ACC112 (cell line): ENCODE measurements around the gene DNAJC12.
"Not testable (repeated sequence)": the region's sequence is repeated elsewhere in the genome, so short reads cannot be mapped to it uniquely, and the experiment has no call there.

Experiments used
- H2AFZ ChIP-seq: fragments of 200-600 bp; sonication (generic); one replicate; pipeline ENCODE4 v1.6.0; 2017; ENCODE audit warnings: antibody characterized with exemption, low read length; ENCODE audit not compliant: unreplicated experiment
- H3K27ac ChIP-seq: fragments of 200-600 bp; sonication (generic); 2 replicates; pipeline ENCODE4 v1.5.1; 2014; ENCODE audit warnings: low read depth, mild to moderate bottlenecking, antibody characterized with exemption, low read length, moderate library complexity
- H3K27me3 ChIP-seq: fragments of 200-600 bp; sonication (generic); 2 replicates; pipeline ENCODE4 v1.6.1; 2014; ENCODE audit warnings: mild to moderate bottlenecking, antibody characterized with exemption, low read length, moderate library complexity, mixed read lengths; ENCODE audit not compliant: insufficient read depth
- H3K36me3 ChIP-seq: fragments of 200-600 bp; sonication (generic); 2 replicates; pipeline ENCODE4 v1.6.1; 2016; ENCODE audit warnings: mild to moderate bottlenecking, antibody characterized with exemption, low read length, moderate library complexity, mixed read lengths; ENCODE audit not compliant: insufficient read depth
- H3K4me1 ChIP-seq: fragments of 200-600 bp; sonication (generic); one replicate; pipeline ENCODE4 v1.6.1; 2016; ENCODE audit warnings: low read length, mixed read lengths; ENCODE audit not compliant: insufficient read depth, unreplicated experiment, control insufficient read depth
- H3K4me3 ChIP-seq: fragments of 200-600 bp; sonication (generic); 2 replicates; pipeline ENCODE4 v1.5.1; 2014; ENCODE audit warnings: mild to moderate bottlenecking, low read depth, low read length
- H3K79me2 ChIP-seq: fragments of 200-600 bp; sonication (generic); one replicate; pipeline ENCODE4 v1.6.0; 2016; ENCODE audit warnings: low read length; ENCODE audit not compliant: control insufficient read depth, unreplicated experiment, insufficient read depth

DNAJC12 gene

DNA sequence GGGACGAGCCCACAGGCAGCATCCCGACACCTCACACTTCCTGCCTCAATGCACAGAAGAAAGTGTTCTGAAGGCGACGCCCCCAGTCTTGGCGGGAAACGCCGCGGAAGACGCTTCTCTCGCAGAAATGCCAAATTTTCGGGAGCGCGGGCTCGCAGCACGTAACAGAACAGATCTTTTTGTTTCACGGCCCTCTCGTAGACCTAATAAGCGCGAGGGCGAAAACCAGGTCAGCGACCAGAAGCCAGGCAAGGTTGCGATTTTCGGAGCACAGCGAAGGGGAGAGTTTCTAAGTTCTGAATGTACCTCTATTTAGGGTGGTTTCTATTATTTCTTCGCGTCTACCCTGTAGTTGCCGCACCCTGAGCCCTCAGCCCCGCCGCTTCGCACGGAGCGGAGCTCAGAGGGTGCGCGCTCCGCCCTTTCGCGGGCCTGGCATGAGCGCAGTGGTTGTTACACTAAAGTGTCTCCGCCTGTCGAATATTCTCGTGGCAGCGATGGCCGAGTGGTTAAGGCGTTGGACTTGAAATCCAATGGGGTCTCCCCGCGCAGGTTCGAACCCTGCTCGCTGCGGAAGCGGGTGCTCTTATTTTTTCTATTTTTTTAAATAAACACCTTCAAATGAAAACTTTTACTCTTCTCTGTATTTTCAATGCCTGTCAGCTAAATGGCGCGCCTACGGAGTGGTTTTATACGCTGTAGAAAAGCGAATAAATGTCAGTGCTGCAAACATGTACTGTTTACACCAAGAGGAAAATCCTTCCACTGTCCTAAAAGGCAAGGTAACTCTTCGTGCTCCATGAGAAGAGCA lies 73.8 kb downstream of the DNAJC12 start:
- Histone ChIP-seq H3K27ac (peak overlapping the region; percentile 65), H3K79me2 (no peaks in the 10 kb centered on the region), H3K4me3 (peak overlapping the region; percentile 86), H2AFZ (peak overlapping the region; percentile 90), H3K4me1 (no peaks in the 10 kb centered on the region), H3K27me3 (peaks cover 13% of the 10 kb centered on the region), H3K36me3 (no peaks in the 10 kb centered on the region)

DNA sequence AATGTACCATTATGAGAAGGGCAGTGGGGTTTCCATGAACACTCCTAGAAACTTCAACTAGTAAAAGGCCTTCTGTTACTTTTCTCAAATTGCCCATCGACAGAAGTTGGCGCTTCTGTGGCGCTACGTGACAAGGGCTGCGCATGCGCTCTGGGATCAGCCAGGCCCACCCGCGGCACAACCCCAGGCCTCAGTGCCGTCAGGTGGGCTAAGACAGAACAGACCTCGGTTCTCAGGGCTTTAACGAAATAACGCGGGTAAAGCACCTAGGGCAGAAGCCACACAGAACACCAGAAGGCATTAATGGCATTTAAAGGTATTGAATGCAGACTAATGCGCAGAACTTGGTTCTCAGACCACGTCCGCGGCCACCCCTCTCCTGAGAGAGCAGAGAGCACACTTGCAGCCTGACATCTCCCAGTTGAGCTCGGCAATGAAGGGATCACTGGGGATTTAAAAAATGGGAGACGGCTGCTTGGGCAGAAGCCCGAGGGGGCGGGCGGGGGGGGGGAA lies 74.4 kb downstream of the DNAJC12 start:
- Histone ChIP-seq H3K4me3 (peak overlapping the region; percentile 86), H3K4me1 (no peaks in the 10 kb centered on the region), H3K27me3 (peaks cover 12% of the 10 kb centered on the region; the same call in 1 of the 2 replicates), H3K79me2 (no peaks in the 10 kb centered on the region), H3K36me3 (no peaks in the 10 kb centered on the region), H3K27ac (peak overlapping the region; percentile 61), H2AFZ (peak overlapping the region; percentile 99)

DNA sequence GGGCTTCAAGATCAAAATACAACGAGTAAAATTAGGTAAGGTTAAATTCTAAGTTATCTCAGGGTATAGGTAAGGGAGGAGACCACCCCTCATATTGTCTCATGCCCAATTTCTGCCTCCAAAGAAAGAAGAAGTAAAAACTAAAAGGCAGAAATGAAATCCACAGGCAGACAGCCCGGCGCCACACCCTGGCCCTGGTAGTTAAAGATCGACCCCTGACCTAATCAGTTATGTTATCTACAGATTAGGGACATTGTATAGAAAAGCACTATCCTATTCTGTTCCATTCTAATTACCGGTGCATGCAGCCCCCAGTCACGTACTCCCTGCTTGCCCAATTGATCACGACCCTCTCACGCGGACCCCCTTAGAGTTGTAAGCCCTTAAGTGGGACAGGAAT lies 75.4 kb downstream of the DNAJC12 start:
- H3K27ac ChIP-seq, H3K4me3 ChIP-seq, H2AFZ ChIP-seq, H3K79me2 ChIP-seq, H3K36me3 ChIP-seq, H3K4me1 ChIP-seq: not testable (repeated sequence)
- H3K27me3 ChIP-seq, result peaks cover 18% of the 10 kb centered on the region

DNA sequence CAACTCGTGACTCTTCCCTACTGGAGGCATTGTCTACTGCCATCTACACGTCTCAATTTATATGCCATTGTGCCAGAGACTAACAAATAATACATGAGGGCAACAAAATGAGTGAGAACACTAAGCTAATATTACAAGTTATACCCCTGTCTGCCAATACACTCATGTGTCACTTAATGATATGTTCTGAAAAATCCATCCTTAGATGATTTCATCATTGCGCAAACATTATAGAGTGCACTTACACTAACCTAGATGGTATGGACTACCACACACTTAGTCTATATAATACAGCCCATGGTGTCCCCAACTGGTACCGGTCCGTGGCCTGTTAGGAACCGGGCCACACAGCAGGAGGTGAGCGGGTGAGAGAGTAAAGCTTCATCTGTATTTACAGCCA lies 77.7 kb downstream of the DNAJC12 start:
- Histone ChIP-seq H3K27me3 (peaks cover 33% of the 10 kb centered on the region), H3K27ac (no peak overlapping the region), H3K4me3 (no peak overlapping the region), H3K36me3 (no peaks in the 10 kb centered on the region), H3K4me1 (no peaks in the 10 kb centered on the region), H2AFZ (no peak overlapping the region), H3K79me2 (no peaks in the 10 kb centered on the region)
